ENCODE data around the gene PRPF40B.
"Not testable (repeated sequence)": the region's sequence is repeated elsewhere in the genome, so short reads cannot be mapped to it uniquely, and the experiment has no call there.

Gene PRPF40B

DNA sequence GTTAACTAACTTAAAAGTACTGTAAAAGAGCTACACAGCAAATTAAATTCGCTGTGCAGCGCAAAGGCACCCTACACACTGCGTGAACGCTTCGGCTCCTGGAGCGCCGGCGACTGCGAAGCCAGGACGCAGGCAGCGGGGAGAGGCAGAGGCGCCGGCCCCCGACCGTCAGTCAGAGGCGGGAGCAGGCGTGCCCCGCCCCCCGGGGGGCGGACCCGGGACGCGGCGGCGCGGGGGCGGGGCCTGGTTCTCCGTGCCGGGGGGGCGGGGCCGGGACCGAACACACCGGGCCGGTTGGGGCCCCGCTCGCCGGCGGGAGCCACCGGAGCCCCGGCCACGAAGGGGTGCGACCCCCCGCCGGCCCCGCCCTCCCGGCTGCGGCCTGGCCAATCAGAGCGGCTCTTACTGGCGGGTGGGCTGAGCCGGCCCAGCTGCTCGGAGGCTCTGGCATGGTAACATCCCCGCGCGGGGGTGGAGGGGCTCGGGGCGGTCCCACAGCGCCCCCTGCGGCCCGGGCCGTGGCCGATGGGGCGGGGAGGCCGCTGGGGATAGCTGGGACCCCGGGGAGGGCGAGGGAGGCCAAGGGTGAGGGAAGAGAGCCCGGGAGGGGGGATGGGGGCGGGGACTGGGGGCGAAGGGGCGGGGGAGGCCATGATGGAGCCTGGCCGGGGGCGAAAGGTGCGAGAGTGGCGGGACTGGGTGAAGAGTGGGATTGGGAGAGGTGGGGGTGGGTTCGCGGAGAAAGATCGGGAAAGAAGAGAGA lies at the start of gene PRPF40B:
Gene PRPF40B, plus strand, starts transcription at position 420 of the 763 bp plus-strand sequence. Its CDS starts 30 bp downstream, at position 450.
- DNase-seq: peak; percentile 89

- no peak for DNase-seq
Measured at GRCh38 chr12:49577589-49578315, 45.6 kb upstream of the PRPF40B start.

DNA sequence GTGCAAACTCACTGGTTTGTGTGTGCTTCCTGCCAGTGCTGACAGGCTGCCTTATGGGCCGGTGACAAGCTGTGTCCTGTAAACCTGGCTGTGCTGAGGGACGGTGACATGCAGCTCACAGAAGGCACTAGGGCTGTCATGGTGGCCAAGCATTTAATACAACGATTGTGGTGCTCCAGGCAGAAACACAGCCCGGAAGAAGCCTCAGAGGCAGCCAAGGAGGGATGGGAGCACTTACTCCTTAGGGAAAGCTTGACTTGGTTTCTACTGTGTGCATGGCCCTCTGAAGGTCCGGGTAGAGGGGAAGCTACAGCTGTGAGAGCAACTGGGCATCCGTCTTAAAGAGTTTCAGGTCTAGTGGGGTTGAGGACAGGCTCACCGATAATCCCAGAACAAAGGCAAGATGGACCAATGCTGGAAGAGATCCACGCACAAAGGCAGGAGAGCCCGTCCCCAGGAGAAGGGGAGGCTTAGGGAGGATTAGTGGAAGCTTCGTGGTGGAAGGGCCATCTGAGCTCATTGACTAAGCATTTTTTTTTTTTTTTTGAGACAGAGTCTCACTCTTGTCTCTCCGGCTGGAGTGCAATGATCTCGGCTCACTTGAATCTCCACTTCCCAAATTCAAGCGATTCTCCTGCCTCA lies 44.8 kb upstream of the PRPF40B start:
- no peak for DNase-seq

- peak; percentile 69 for DNase-seq
Measured at GRCh38 chr12:49580572-49581535, 42.5 kb upstream of the PRPF40B start.

GRCh38 chr12:49582201-49582600 lies 41.2 kb upstream of the PRPF40B start:
- DNase-seq: no peak

GRCh38 chr12:49582850-49583249 lies 40.5 kb upstream of the PRPF40B start:
- no peak for DNase-seq

- no peak for DNase-seq
Measured at GRCh38 chr12:49583366-49584094, 39.8 kb upstream of the PRPF40B start.

GRCh38 chr12:49584591-49584990 lies 38.8 kb upstream of the PRPF40B start:
- DNase-seq: no peak

- no peak for DNase-seq
Measured at GRCh38 chr12:49585477-49586459, 37.6 kb upstream of the PRPF40B start.

GRCh38 chr12:49587174-49587908 lies 36.0 kb upstream of the PRPF40B start:
- DNase-seq: no peak

DNA sequence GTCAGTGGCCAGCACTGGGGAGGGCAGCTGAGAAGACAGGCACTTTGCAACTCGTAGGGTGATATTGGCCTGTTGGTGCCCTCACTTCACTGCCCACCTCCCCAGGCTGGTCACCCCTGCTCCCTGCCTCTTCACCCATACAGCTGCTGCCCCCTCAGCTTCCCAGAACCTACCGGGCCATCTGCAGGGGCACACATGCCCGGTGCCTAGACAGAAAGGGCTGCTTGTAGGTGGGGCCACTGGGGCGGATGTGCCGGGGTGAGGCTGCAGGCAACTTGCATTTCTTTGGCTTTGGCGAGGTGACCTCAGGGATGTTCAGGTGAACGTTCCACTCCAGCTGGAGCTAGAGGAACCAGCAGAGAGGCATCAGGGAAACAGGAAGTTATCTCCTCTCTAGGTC lies 35.1 kb upstream of the PRPF40B start:
- DNase-seq: no peak

GRCh38 chr12:49588721-49589516 lies 34.4 kb upstream of the PRPF40B start:
- no peak for DNase-seq

DNA sequence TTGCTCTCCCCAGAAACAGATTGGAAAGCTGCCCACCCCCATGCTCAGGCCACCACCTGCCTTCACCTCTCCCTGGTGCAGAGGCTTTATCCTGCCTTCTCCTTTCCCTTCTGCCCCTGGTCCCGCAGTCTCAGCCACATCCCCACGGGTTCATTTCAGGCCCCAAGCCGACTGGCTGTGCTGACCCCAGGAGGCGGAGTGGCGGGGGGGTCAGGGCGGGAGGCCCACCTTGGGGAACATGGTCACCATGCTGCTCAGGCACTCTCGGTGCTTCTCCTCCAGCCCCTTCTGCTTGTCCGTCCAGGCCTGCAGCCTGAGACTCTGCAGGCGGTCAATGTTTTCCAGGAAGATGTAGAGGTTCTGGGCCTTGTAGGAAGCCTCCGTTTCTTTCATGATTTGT lies 24.8 kb upstream of the PRPF40B start:
- DNase-seq: no peak

DNA sequence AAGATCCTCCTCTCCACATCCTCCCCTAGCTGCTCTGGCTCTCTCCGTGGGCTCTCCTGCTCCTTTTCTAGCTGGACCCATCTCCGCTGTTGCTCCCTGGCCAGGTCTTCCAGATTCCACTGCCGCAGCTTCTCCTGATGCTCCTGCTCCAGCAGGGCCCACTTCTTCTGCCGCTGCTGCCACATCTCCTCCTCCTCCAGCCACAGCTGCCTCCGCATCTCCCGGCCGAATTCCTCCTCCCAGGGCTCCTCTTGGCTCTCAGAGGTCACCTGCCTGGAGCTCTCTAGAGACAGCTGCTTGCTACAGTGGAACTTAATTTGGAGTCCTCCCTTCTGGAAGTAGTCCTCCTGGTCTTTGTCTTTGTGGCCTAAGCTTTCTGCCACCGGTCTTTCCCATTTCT lies 23.4 kb upstream of the PRPF40B start:
- no peak for DNase-seq

GRCh38 chr12:49603721-49604120 lies 19.6 kb upstream of the PRPF40B start:
- DNase-seq: no peak

GRCh38 chr12:49604856-49605255 lies 18.5 kb upstream of the PRPF40B start:
- DNase-seq: no peak

DNA sequence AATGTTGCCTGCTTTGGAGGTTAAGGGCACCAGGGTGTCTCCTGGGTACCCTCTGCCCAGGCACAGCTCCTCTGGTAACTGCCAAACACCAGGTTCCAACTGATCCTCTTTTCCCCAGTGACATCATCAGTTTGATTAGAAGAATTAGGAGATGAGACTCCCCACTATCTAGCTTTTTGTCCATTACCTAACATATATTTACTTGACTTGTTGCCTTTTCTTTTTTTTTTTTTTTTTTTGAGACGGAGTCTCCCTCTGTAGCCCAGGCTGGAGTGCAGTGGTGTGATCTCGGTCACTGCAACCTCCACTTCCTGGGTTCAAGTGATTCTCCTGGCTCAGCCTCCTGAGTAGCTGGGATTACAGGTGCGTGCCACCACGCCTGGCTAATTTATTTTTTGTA lies 17.8 kb upstream of the PRPF40B start, which contains the start of gene FAM186B:
Gene FAM186B, minus strand, starts transcription at position 101 of the 400 bp plus-strand sequence. CDS start 162 bp downstream, outside the sequence.
- not testable (repeated sequence) for DNase-seq

GRCh38 chr12:49609059-49609874 lies 14.1 kb upstream of the PRPF40B start:
- DNase-seq: no peak
